ENCODE data around the gene SETBP1.

DNA sequence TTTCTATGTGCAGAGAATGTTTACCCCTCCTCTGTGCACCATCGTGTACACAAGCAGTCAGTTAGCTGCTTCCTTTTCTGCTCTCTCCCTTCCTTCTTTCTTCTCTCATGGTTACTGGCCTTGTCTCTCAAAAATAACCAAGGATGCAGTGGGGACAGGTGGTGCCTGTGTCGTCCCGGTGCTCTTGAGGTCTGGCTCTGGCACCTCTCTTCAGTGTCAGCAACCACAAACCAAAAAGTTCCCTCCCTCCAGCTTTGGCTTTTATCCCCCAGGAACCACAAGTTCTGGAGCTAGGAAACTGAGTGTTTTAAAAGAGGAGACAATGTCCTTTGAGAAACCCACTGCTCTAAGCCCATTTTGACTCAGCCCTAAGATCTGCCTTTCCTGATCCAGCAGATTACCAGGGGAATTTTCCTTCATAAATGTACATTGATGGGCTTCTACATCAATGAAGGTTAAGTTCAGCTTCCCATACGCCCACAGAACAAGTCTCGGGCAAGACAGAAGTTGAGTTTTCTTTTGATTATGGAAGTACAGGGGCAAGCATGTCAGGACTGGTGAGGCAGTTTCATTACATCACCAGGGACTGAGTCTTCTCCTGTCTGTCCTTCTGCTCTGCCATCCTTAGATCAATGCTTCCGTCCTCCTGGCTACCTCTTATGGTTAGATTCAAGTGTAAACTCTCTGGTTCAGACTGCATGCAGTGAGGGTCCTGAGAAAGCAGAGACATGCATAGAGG is 232.2 kb downstream of the SETBP1 start:
- TF ChIP-seq, protein P1, sequence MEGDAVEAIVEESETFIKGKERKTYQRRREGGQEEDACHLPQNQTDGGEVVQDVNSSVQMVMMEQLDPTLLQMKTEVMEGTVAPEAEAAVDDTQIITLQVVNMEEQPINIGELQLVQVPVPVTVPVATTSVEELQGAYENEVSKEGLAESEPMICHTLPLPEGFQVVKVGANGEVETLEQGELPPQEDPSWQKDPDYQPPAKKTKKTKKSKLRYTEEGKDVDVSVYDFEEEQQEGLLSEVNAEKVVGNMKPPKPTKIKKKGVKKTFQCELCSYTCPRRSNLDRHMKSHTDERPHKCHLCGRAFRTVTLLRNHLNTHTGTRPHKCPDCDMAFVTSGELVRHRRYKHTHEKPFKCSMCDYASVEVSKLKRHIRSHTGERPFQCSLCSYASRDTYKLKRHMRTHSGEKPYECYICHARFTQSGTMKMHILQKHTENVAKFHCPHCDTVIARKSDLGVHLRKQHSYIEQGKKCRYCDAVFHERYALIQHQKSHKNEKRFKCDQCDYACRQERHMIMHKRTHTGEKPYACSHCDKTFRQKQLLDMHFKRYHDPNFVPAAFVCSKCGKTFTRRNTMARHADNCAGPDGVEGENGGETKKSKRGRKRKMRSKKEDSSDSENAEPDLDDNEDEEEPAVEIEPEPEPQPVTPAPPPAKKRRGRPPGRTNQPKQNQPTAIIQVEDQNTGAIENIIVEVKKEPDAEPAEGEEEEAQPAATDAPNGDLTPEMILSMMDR (IDR thresholded peaks at IDR 0.05), result no peak
- no peak for TF ChIP-seq POLR2A (IDR thresholded peaks at IDR 0.05)
